Measurements from ENCODE around the gene PMVK.

DNA sequence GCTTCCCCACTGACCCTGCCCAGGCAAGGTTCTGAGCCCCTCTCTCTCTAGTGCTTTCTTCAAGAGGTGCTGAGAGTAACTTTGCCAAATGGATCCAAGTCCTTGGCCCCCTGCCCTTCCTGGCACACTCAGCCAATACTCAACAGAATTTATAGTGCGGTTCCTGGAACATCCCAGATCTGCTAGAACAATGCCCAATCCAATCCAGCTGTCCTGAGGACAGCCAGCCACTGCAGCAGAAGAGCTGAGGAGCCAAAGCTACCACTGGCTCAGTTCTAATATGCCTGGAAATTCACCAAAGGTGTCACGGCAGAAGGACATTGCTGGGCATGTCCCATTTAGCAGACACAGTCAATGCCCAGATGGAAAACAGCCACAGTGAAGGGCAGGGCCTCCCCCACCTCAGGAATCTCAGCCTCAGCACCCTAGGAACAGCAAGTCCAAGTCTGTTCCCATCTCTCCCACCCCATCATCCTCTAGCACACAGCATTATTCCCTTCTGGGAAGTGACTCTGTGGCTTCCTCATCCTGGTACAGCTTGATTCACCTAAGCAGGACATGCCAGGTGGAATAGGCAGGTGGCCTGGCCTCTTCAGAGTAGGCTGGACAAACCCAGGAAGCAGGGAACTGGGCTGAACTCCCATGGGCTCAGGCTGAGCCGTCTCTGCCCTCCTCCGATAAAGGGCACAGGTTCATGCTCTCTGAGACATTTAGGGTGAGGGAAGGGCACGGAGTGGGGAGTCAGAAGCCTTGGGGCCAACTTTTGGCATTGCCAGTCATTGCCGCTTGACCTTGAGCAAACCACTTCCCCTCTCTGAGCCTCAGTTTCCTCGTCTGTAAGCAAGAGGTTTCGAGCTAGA is 24.6 kb downstream of the PMVK start:
- no peak for TF ChIP-seq CTCF (IDR thresholded peaks at IDR 0.05)
- TF ChIP-seq TCF7L2 (IDR thresholded peaks at IDR 0.05; ENCODE audit: low read depth, low read length): no peak
- TF ChIP-seq POLR2AphosphoS5 (IDR thresholded peaks at IDR 0.05; ENCODE audit: low read depth, low read length): no peak
